Neuronal stem cell (in vitro differentiated cells): Measurements from ENCODE around the gene AGBL4.

Experiments used
- DNase-seq: peaks from one replicate; pipeline ENCODE4 v3.0.0-alpha.2; 2013; ENCODE audit warnings: low spot score
- H2AFZ ChIP-seq: one replicate; pipeline ENCODE4 v1.6.1; 2013; ENCODE audit warnings: mild to moderate bottlenecking, low read length, inconsistent platforms
- H2AK5ac ChIP-seq: 2 replicates; pipeline ENCODE4 v1.6.1; 2013; ENCODE audit warnings: low read depth, mild to moderate bottlenecking, inconsistent platforms, low read length, moderate library complexity, mixed read lengths
- H2BK120ac ChIP-seq: 2 replicates; pipeline ENCODE4 v1.6.1; 2013; ENCODE audit warnings: low read depth, mild to moderate bottlenecking, inconsistent platforms, low read length, moderate library complexity, mixed read lengths
- H2BK12ac ChIP-seq: one replicate; pipeline ENCODE4 v1.6.1; 2013; ENCODE audit warnings: low read length, inconsistent platforms
- H2BK15ac ChIP-seq: 2 replicates; pipeline ENCODE4 v1.6.1; 2013; ENCODE audit warnings: mild to moderate bottlenecking, low read length, inconsistent platforms, mixed read lengths
- H2BK5ac ChIP-seq: one replicate; pipeline ENCODE4 v1.6.1; 2013; ENCODE audit warnings: inconsistent platforms, mild to moderate bottlenecking, low read length, moderate library complexity
- H3K14ac ChIP-seq: one replicate; pipeline ENCODE4 v1.6.1; 2013; ENCODE audit warnings: low read length, inconsistent platforms
- H3K18ac ChIP-seq: 2 replicates; pipeline ENCODE4 v1.6.1; 2013; ENCODE audit warnings: low read length, inconsistent platforms
- H3K23ac ChIP-seq: 2 replicates; pipeline ENCODE4 v1.6.1; 2013; ENCODE audit warnings: low read depth, mild to moderate bottlenecking, mixed read lengths, low read length, inconsistent platforms; ENCODE audit not compliant: poor library complexity
- H3K27ac ChIP-seq: replicated peaks from 3 replicates; pipeline ENCODE4 v1.5.1; 2013; ENCODE audit warnings: low read length, inconsistent platforms
- H3K27me3 ChIP-seq, 3 experiments: 2 replicates each; pipeline ENCODE4 v1.6.1; 2013; ENCODE audit warnings: low read length in 3 of 3, mild to moderate bottlenecking in 2 of 3, inconsistent platforms in 1 of 3, low read depth in 1 of 3, mixed read lengths in 1 of 3, moderate library complexity in 1 of 3; ENCODE audit not compliant: control insufficient read depth in 3 of 3, insufficient read depth in 3 of 3
- H3K36me3 ChIP-seq, 2 donors: replicated peaks in 1 of 2; 2 replicates each; pipeline ENCODE4 v1.6.1; 2013; ENCODE audit warnings: low read length in 2 of 2; ENCODE audit not compliant: control insufficient read depth in 2 of 2, insufficient read depth in 2 of 2
- H3K4ac ChIP-seq: 2 replicates; pipeline ENCODE4 v1.6.1; 2013; ENCODE audit warnings: inconsistent platforms, mild to moderate bottlenecking, low read length, moderate library complexity
- H3K4me1 ChIP-seq, 2 donors: 1 replicate in 1 of 2; 2 replicates in 1 of 2; pipeline ENCODE4 v1.6.1; 2013; ENCODE audit warnings: low read length in 2 of 2, low read depth in 1 of 2; ENCODE audit not compliant: control insufficient read depth in 2 of 2, insufficient read depth in 1 of 2
- H3K4me2 ChIP-seq: one replicate; pipeline ENCODE4 v1.6.1; 2013; ENCODE audit warnings: mild to moderate bottlenecking, low read length, inconsistent platforms; ENCODE audit not compliant: insufficient read depth, poor library complexity, severe bottlenecking
- H3K4me3 ChIP-seq, 2 donors: 2 replicates each; pipeline ENCODE4 v1.5.1; 2013; ENCODE audit warnings: low read length in 2 of 2, mild to moderate bottlenecking in 2 of 2, inconsistent platforms in 1 of 2, moderate library complexity in 1 of 2
- H3K79me1 ChIP-seq: one replicate; pipeline ENCODE4 v1.6.1; 2013; ENCODE audit warnings: low read depth, mild to moderate bottlenecking, inconsistent platforms, low read length, moderate library complexity
- H3K9ac ChIP-seq: one replicate; pipeline ENCODE4 v1.6.1; 2013; ENCODE audit warnings: mild to moderate bottlenecking, low read depth, low read length, inconsistent platforms; ENCODE audit not compliant: poor library complexity
- H3K9me3 ChIP-seq, 2 donors: replicated peaks in 1 of 2; 2 replicates each; pipeline versions ENCODE3 to v1.6.1; 2013; ENCODE audit warnings: low read length in 2 of 2, mild to moderate bottlenecking in 2 of 2, inconsistent platforms in 1 of 2, low read depth in 1 of 2, mixed read lengths in 1 of 2, moderate library complexity in 1 of 2; ENCODE audit not compliant: control insufficient read depth in 2 of 2, insufficient read depth in 1 of 2
- H4K8ac ChIP-seq: one replicate; pipeline ENCODE4 v1.6.1; 2013; ENCODE audit warnings: low read depth, mild to moderate bottlenecking, inconsistent platforms, low read length, moderate library complexity
- H4K91ac ChIP-seq: one replicate; pipeline ENCODE4 v1.6.1; 2013; ENCODE audit warnings: low read length, low read depth, mild to moderate bottlenecking, inconsistent platforms; ENCODE audit not compliant: poor library complexity
- WGBS, 2 donors: extraction: QIAGEN DNeasy Blood & Tissue Kit; methylation state at CpG; one replicate each; pipeline ENCODE4 v1.1.7; 2013; ENCODE audit warnings: missing lambda C conversion rate in 2 of 2, mixed read lengths in 1 of 2; ENCODE audit not compliant: insufficient read length in 2 of 2, insufficient replicate concordance in 1 of 2; ENCODE audit errors: extremely low coverage in 2 of 2; 5-methylcytosine and 5-hydroxymethylcytosine counted together

The AGBL4 gene

DNA sequence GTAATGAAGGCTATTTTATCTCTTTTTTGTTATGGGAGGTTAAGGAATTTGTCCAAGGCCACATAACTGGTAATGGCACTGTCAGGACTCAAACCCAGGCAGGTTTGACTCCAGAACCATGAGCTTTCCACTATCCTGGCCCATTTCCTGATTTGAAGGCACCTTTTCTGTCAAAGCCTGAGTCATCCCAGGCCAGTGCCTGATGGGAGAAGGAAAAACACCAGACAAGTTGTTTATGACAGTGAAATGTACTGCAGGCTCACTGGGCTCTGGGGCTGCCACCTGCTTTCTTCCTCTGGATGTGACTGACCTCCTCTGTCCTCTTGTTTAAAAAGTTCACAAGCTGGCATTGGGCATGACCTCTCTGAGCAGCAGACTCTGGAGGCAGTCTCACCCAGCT, 1479.9 kb downstream of the AGBL4 start:
- Histone ChIP-seq H3K27me3 (peaks cover 0 to 3% (median 0%) of the 10 kb centered on the region in 3 experiments), H4K91ac (no peak overlapping the region), H2BK5ac (no peak overlapping the region), H3K4ac (no peak overlapping the region), H2BK120ac (no peak overlapping the region), H2BK15ac (no peak overlapping the region), H3K14ac (no peak overlapping the region), H4K8ac (no peak overlapping the region), H3K4me3 (no peak overlapping the region), H3K23ac (no peak overlapping the region), H3K18ac (no peak overlapping the region), H3K36me3 (no peaks in the 10 kb centered on the region), H3K9me3 (no peaks in the 10 kb centered on the region), H3K9ac (no peak overlapping the region), H3K4me2 (no peak overlapping the region), H3K27ac (no peak overlapping the region), H3K79me1 (no peaks in the 10 kb centered on the region), H2AK5ac (no peak overlapping the region), H2AFZ (no peak overlapping the region), H2BK12ac (no peak overlapping the region), H3K4me1 (no peaks in the 10 kb centered on the region)
- no peak for DNase-seq

DNA sequence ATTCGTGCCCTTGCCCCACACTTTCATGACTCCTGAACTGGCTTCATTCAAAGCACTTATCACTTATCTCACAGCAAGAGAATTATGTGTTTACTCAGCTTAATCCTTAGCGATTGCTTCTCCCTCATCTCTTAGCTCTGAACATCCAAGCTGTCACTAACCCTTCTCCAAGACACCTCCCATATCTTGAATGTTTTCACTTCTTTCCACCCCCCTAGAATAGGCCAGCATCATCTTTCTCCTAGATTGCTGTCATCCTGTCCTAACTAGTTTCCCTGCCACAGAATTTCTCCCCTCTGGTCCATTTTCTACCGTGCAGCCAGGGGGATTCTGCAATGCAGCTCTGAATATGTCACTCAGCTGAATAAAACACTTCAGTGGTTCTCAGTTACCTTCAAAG, 1483.2 kb downstream of the AGBL4 start:
- no peak overlapping the region for H2BK5ac ChIP-seq
- no peak overlapping the region for H2AK5ac ChIP-seq
- H3K4me1 ChIP-seq: no peaks in the 10 kb centered on the region
- H3K4ac ChIP-seq: no peak overlapping the region
- no CpG with 5 or more reads among the region's 3 CpGs for WGBS, 2 donors
- no peak overlapping the region for H4K8ac ChIP-seq
- no peak overlapping the region for H3K18ac ChIP-seq
- no peak overlapping the region for H3K9ac ChIP-seq
- H3K79me1 ChIP-seq: no peaks in the 10 kb centered on the region
- H3K23ac ChIP-seq: no peak overlapping the region
- no peak overlapping the region for H2BK15ac ChIP-seq
- DNase-seq: no peak
- no peak overlapping the region for H3K27ac ChIP-seq
- no peak overlapping the region for H4K91ac ChIP-seq
- H3K4me3 ChIP-seq: no peak overlapping the region
- H3K36me3 ChIP-seq: no peaks in the 10 kb centered on the region
- H2BK120ac ChIP-seq: no peak overlapping the region
- no peak overlapping the region for H3K4me2 ChIP-seq
- no peak overlapping the region for H3K14ac ChIP-seq
- H2BK12ac ChIP-seq: no peak overlapping the region
- no peaks in the 10 kb centered on the region for H3K9me3 ChIP-seq
- peaks cover 0 to 2% (median 0%) of the 10 kb centered on the region in 3 experiments for H3K27me3 ChIP-seq
- H2AFZ ChIP-seq: no peak overlapping the region

DNA sequence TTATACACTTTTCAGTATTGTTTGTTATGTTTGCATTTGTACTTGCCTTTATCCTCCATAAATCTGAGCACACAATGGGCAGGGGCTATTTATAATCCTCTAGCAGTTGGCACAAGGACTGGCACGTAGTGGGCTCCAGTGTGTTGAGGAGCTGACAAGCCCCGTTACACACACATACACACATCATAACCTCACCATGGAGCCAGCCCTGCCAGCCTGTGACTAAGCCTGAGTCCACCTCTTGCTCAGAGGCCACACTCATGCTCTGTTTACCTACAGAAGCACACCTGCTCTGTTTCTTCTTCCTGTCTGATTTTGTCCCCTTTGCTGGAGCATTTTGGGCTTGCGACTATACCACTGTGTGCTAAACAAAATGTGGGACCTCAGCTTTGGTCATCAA, 1487.3 kb downstream of the AGBL4 start:
- no peak overlapping the region for H3K4me2 ChIP-seq
- no peak overlapping the region for H2AFZ ChIP-seq
- no CpG with 5 or more reads among the region's 3 CpGs for WGBS, 2 donors
- no peak overlapping the region for H2BK120ac ChIP-seq
- H3K4me3 ChIP-seq: no peak overlapping the region
- no peaks in the 10 kb centered on the region for H3K36me3 ChIP-seq
- no peak for DNase-seq
- H3K4me1 ChIP-seq: peaks cover 0 to 7% of the 10 kb centered on the region in 2 donors
- no peak overlapping the region for H3K18ac ChIP-seq
- H3K9ac ChIP-seq: no peak overlapping the region
- no peak overlapping the region for H4K91ac ChIP-seq
- H2BK5ac ChIP-seq: no peak overlapping the region
- no peak overlapping the region for H4K8ac ChIP-seq
- no peak overlapping the region for H3K4ac ChIP-seq
- no peak overlapping the region for H3K27ac ChIP-seq
- H3K27me3 ChIP-seq: peaks cover 0 to 2% (median 0%) of the 10 kb centered on the region in 3 experiments
- no peak overlapping the region for H2BK15ac ChIP-seq
- H3K14ac ChIP-seq: no peak overlapping the region
- no peak overlapping the region for H2AK5ac ChIP-seq
- no peak overlapping the region for H2BK12ac ChIP-seq
- no peaks in the 10 kb centered on the region for H3K9me3 ChIP-seq
- no peaks in the 10 kb centered on the region for H3K79me1 ChIP-seq
- H3K23ac ChIP-seq: no peak overlapping the region

DNA sequence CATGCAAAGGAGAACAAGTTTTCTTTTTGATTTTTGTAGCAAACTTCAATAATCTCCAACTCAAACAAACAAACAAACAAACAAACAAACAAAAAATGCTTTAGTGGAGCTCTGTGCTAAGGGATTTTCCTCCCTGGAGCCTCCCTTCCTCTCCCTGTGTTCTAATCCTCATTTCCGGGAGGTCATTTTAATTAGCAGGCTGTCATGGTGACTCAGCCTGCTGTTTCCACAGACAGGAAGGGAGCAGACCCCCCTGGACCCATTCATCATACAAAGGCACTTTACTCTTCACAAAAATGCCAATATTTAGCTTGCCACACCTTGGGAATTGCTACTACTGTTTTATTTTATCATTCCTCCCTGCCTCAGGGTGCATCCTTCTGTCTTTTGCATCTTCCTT, 1490.8 kb downstream of the AGBL4 start:
- no peak overlapping the region for H3K9ac ChIP-seq
- H3K18ac ChIP-seq: no peak overlapping the region
- no peak overlapping the region for H2BK5ac ChIP-seq
- no peaks in the 10 kb centered on the region for H3K36me3 ChIP-seq
- no peak overlapping the region for H3K27ac ChIP-seq
- no peak overlapping the region for H3K14ac ChIP-seq
- H2AK5ac ChIP-seq: no peak overlapping the region
- H2BK120ac ChIP-seq: no peak overlapping the region
- H3K4me3 ChIP-seq: no peak overlapping the region
- H3K4me1 ChIP-seq: peaks cover 0 to 9% of the 10 kb centered on the region in 2 donors
- no peak overlapping the region for H2BK15ac ChIP-seq
- no peak overlapping the region for H2BK12ac ChIP-seq
- H4K91ac ChIP-seq: no peak overlapping the region
- H3K4ac ChIP-seq: no peak overlapping the region
- H3K9me3 ChIP-seq: no peaks in the 10 kb centered on the region
- no peaks in the 10 kb centered on the region for H3K79me1 ChIP-seq
- no peak overlapping the region for H3K23ac ChIP-seq
- no peak overlapping the region for H2AFZ ChIP-seq
- no peak for DNase-seq
- no peaks in the 10 kb centered on the region for H3K27me3 ChIP-seq
- no CpG with 5 or more reads among the region's 1 CpG for WGBS, 2 donors
- no peak overlapping the region for H3K4me2 ChIP-seq
- no peak overlapping the region for H4K8ac ChIP-seq
